WTC11 (cell line): ENCODE measurements around the gene KCNQ2.

Experiments used
- CTCF ChIP-seq: fragments of 200-600 bp; IDR thresholded peaks from 2 replicates; pipeline ENCODE4 v1.8.0; 2022; ENCODE audit warnings: antibody characterized with exemption
- IRF2 ChIP-seq: sonication (generic); formaldehyde crosslinking; IDR thresholded peaks from 2 replicates; pipeline ENCODE4 v1.8.0; 2022; ENCODE audit warnings: low read depth, missing genetic modification reagents, borderline replicate concordance
- RELA ChIP-seq: sonication (generic); formaldehyde crosslinking; IDR thresholded peaks from 2 replicates; pipeline ENCODE4 v1.8.1; 2022; ENCODE audit warnings: missing genetic modification reagents, mild to moderate bottlenecking, borderline replicate concordance

DNA sequence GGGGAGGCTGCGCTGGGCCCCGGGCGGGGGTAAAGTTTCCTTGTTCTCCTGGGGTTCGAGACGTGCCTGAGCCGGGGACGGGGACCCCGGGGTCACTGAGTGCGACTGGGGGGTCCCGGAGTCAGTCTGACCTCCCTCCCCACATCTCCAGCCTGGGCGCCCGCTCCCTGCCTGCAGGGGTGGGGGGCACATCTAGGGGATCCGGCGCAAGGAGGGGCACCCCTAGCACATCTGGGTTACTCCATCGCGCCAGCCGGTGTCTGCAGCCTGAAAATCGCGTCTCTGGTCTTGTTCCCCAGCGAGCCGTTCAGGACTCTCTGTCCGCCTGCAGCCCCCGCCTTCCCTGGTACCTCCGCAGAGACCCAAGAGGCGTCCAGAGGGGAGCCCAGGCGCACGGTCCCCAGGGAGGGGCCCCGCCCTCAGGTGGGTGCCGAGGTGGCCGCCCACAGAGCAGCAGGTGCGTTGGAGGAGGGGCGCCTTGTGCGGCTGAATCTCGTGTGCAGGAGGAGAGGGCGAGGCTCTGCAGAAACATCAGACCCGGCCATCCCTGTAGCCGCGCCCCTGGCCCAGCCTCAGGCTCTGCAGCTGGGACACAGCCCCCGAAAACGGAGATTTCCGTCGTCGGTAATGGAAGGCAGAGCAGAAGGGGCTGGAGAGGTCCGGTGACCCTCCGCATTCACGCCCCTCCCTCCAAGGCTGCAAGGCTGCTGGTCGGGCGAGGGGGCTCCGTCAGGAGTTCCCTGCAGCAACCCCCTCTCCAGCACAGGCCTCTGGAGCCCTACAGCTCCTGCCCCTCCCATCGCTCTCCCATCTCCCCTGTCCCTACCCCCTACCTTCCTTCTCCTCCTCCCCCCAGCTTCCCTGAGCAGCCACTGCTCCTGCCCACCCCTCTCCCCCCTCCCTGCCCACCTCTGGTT, 110.7 kb downstream of the KCNQ2 start:
- no peak for TF ChIP-seq RELA
- no peak for TF ChIP-seq CTCF
- no peak for TF ChIP-seq IRF2 (CRISPR knock-in tag)
